Hepatocyte (in vitro differentiated cells): ENCODE data around the gene RTP3. TPM values are rescaled to one million over a fixed set of nuclear protein-coding genes. Genes with fewer than 3 reads are reported as not detected.

Experiments used
- DNase-seq: peaks from one replicate; pipeline ENCODE4 v3.0.0-alpha.2; 2016; ENCODE audit warnings: low spot score
- H2AFZ ChIP-seq: fragments of 200-600 bp; sonication (generic); 2 replicates; pipeline ENCODE4 v1.6.0; 2016; ENCODE audit warnings: antibody characterized with exemption, mild to moderate bottlenecking
- H3K27ac ChIP-seq: fragments of 200-600 bp; sonication (generic); 2 replicates; pipeline ENCODE4 v1.5.1; 2016; ENCODE audit warnings: mild to moderate bottlenecking
- H3K27me3 ChIP-seq: fragments of 200-600 bp; sonication (generic); 2 replicates; pipeline ENCODE4 v1.6.1; 2016
- H3K36me3 ChIP-seq: fragments of 200-600 bp; sonication (generic); replicated peaks from 2 replicates; pipeline ENCODE4 v1.5.1; 2016; ENCODE audit warnings: low read depth; ENCODE audit not compliant: insufficient read depth
- H3K4me1 ChIP-seq: fragments of 200-600 bp; sonication (generic); 2 replicates; pipeline ENCODE4 v1.5.1; 2016; ENCODE audit warnings: mild to moderate bottlenecking, moderate library complexity; ENCODE audit not compliant: insufficient read depth
- H3K4me2 ChIP-seq: fragments of 200-600 bp; sonication (generic); 2 replicates; pipeline ENCODE4 v1.6.0; 2016
- H3K4me3 ChIP-seq: fragments of 200-600 bp; sonication (generic); 2 replicates; pipeline ENCODE4 v1.5.1; 2016; ENCODE audit warnings: mild to moderate bottlenecking
- H3K79me2 ChIP-seq: fragments of 200-600 bp; sonication (generic); 2 replicates; pipeline ENCODE4 v1.6.0; 2017; ENCODE audit warnings: mild to moderate bottlenecking
- H3K9me2 ChIP-seq: fragments of 200-600 bp; sonication (generic); replicated peaks from 2 replicates; pipeline ENCODE4 v1.6.0; 2017; ENCODE audit warnings: mild to moderate bottlenecking; ENCODE audit not compliant: insufficient read depth
- H3K9me3 ChIP-seq: fragments of 200-600 bp; sonication (generic); 2 replicates; pipeline ENCODE4 v1.5.1; 2016; ENCODE audit warnings: low read depth, mild to moderate bottlenecking
- H4K20me1 ChIP-seq: fragments of 200-600 bp; sonication (generic); 2 replicates; pipeline ENCODE4 v1.6.0; 2016; ENCODE audit warnings: mild to moderate bottlenecking; ENCODE audit not compliant: insufficient read depth, poor library complexity, severe bottlenecking
- EZH2 ChIP-seq: fragments of 200-600 bp; sonication (generic); IDR thresholded peaks from 2 replicates; pipeline ENCODE4 v1.6.1; 2016; ENCODE audit warnings: antibody characterized with exemption, mild to moderate bottlenecking, borderline replicate concordance
- EZH2phosphoT487 ChIP-seq: fragments of 200-600 bp; sonication (generic); IDR thresholded peaks from one replicate; pipeline ENCODE4 v1.6.1; 2018; ENCODE audit warnings: antibody characterized with exemption, mild to moderate bottlenecking, low read depth, moderate library complexity; ENCODE audit not compliant: unreplicated experiment, severe bottlenecking
- WGBS: methylation state at CpG from one replicate; pipeline ENCODE4 v1.1.6; 2016; ENCODE audit warnings: low lambda C conversion rate; ENCODE audit errors: missing lambda C conversion rate; 5-methylcytosine and 5-hydroxymethylcytosine counted together
- polyA plus RNA-seq: library from polyadenylated mRNA; unstranded; fragments of >200 nt; fragmentation: Nextera tagmentation; extraction: Ambion mirVana; gene quantifications from 2 replicates; pipeline ENCODE4 v1.2.1, GENCODE V29; 2016
- total RNA-seq: library from RNA; depleted of rRNA; stranded (reverse); fragments of >200 nt; gene quantifications from 2 replicates; pipeline ENCODE4 v1.2.3, GENCODE V29; 2014
- TF ChIP-seq, protein P1 (sequence below): fragments of 200-600 bp; sonication (generic); IDR thresholded peaks from 2 replicates; pipeline ENCODE4 v1.5.1; 2016; ENCODE audit warnings: antibody characterized with exemption, mild to moderate bottlenecking; ENCODE audit not compliant: poor library complexity

RTP3 gene
- total and polyA plus RNA-seq, 2 experiments from 2014 or later, result 1.8 to 2.0 TPM

DNA sequence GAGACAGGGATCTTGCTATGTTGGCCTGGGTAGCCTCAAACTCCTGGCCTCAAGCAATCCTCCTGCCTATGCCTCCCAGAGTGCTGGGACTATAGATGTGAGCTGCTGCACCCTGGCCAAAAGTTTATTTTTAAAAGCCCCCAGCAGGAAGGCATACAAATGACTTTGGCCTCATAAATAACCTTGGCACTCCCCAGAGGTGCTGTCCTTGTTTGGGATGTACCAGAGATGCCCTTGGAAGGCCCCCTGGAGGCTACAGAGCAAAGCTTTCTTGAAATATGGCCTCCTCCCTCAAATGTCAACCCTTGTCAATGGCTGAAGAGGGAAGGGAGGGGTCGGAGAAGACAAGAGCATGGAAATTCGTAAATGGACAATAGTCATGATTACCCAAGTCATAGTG, 14.0 kb upstream of the RTP3 start:
- Histone ChIP-seq H3K4me2 (no peak overlapping the region), H3K4me3 (no peak overlapping the region), H4K20me1 (no peaks in the 10 kb centered on the region), H3K9me2 (no peaks in the 10 kb centered on the region), H3K27me3 (no peaks in the 10 kb centered on the region), H3K36me3 (no peaks in the 10 kb centered on the region), H3K4me1 (peaks cover 12% of the 10 kb centered on the region), H3K27ac (no peak overlapping the region), H3K79me2 (no peaks in the 10 kb centered on the region), H2AFZ (no peak overlapping the region), H3K9me3 (no peaks in the 10 kb centered on the region)
- TF ChIP-seq, protein P1, sequence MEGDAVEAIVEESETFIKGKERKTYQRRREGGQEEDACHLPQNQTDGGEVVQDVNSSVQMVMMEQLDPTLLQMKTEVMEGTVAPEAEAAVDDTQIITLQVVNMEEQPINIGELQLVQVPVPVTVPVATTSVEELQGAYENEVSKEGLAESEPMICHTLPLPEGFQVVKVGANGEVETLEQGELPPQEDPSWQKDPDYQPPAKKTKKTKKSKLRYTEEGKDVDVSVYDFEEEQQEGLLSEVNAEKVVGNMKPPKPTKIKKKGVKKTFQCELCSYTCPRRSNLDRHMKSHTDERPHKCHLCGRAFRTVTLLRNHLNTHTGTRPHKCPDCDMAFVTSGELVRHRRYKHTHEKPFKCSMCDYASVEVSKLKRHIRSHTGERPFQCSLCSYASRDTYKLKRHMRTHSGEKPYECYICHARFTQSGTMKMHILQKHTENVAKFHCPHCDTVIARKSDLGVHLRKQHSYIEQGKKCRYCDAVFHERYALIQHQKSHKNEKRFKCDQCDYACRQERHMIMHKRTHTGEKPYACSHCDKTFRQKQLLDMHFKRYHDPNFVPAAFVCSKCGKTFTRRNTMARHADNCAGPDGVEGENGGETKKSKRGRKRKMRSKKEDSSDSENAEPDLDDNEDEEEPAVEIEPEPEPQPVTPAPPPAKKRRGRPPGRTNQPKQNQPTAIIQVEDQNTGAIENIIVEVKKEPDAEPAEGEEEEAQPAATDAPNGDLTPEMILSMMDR, result no peak
- TF ChIP-seq EZH2 (no peak), EZH2phosphoT487 (no peak)
- 94% methylated on average over 2 of the region's 2 CpGs for WGBS
- DNase-seq, result peak; percentile 1

GRCh38 chr3:46484388-46484787, 13.4 kb upstream of the RTP3 start:
- Histone ChIP-seq H3K4me3 (no peak overlapping the region), H3K27ac (peak overlapping the region; percentile 70), H3K27me3 (no peaks in the 10 kb centered on the region)

GRCh38 chr3:46484911-46485778, 12.6 kb upstream of the RTP3 start:
- peaks cover 12% of the 10 kb centered on the region for H3K4me1 ChIP-seq
- DNase-seq, result peak; percentile 66
- H4K20me1 ChIP-seq, result no peaks in the 10 kb centered on the region
- no peaks in the 10 kb centered on the region for H3K36me3 ChIP-seq
- H2AFZ ChIP-seq, result no peak overlapping the region
- WGBS, result 55% methylated on average over 10 of the region's 10 CpGs
- H3K9me2 ChIP-seq, result no peaks in the 10 kb centered on the region
- TF ChIP-seq, protein P1, result no peak
- no peak for TF ChIP-seq EZH2phosphoT487
- no peak for TF ChIP-seq EZH2
- no peaks in the 10 kb centered on the region for H3K79me2 ChIP-seq
- H3K27ac ChIP-seq, result peak overlapping the region; percentile 70
- no peaks in the 10 kb centered on the region for H3K27me3 ChIP-seq
- no peak overlapping the region for H3K4me3 ChIP-seq
- H3K4me2 ChIP-seq, result no peak overlapping the region
- H3K9me3 ChIP-seq, result no peaks in the 10 kb centered on the region

More at GRCh38 chr3:46484388-46484787, 13.4 kb upstream of the RTP3 start:
- peaks cover 12% of the 10 kb centered on the region for H3K4me1 ChIP-seq
- H3K36me3 ChIP-seq, result no peaks in the 10 kb centered on the region
- peak; percentile 2 for DNase-seq
- no peak for TF ChIP-seq EZH2phosphoT487
- no peak for TF ChIP-seq EZH2
- TF ChIP-seq, protein P1, result no peak
- no peaks in the 10 kb centered on the region for H4K20me1 ChIP-seq
- 88% methylated on average over 1 of the region's 1 CpG for WGBS
- no peaks in the 10 kb centered on the region for H3K9me3 ChIP-seq
- H2AFZ ChIP-seq, result no peak overlapping the region
- no peak overlapping the region for H3K4me2 ChIP-seq
- H3K79me2 ChIP-seq, result no peaks in the 10 kb centered on the region
- no peaks in the 10 kb centered on the region for H3K9me2 ChIP-seq
